ENCODE data around the gene DLGAP1. TPM values are rescaled to one million over a fixed set of nuclear protein-coding genes. Genes with fewer than 3 reads are reported as not detected.
"Not testable (repeated sequence)": the region's sequence is repeated elsewhere in the genome, so short reads cannot be mapped to it uniquely, and the experiment has no call there.

Gene DLGAP1
- total and polyA plus RNA-seq, 2 of the 4 experiments (the other 2 are of a cell fraction), result under 0.01 to 0.09 TPM

- H3K36me3 ChIP-seq (ENCODE audit: control insufficient read depth, insufficient read depth, low read length); H3K27me3 ChIP-seq (ENCODE audit: control insufficient read depth, insufficient read depth, low read length); H3K23ac ChIP-seq (ENCODE audit: low read depth, low read length); H2BK20ac ChIP-seq (ENCODE audit: low read depth, low read length); H2AK9ac ChIP-seq (replicated peaks; ENCODE audit: low read depth, low read length, poor library complexity); H2AFZ ChIP-seq (replicated peaks; ENCODE audit: low read length, poor library complexity); H3K4me3 ChIP-seq (ENCODE audit: insufficient read depth, low read depth, low read length); H3K9ac ChIP-seq (ENCODE audit: low read depth, low read length); H4K20me1 ChIP-seq (ENCODE audit: insufficient read depth, low read length); BruUV-seq (replicated peaks); intact Hi-C loops (cut with micrococcal nuclease); H3K4me2 ChIP-seq (ENCODE audit: low read depth, low read length); DNase-seq; ATAC-seq (ENCODE audit: low read depth); H3K9me3 ChIP-seq (ENCODE audit: control insufficient read depth, insufficient read depth, low read length); dilution Hi-C loops (cut with HindIII; ENCODE audit: low sequenced_read_pairs, unreplicated experiment): not testable (repeated sequence)
- H2BK15ac ChIP-seq (ENCODE audit: low read depth, low read length), result peak overlapping the region; percentile 81; the same call in 1 of the 3 replicates
- H4K5ac ChIP-seq (ENCODE audit: low read depth, low read length), result 0 out of 2 replicates have a peak overlapping the region, but pooled peaks have one; percentile 44
- peak overlapping the region; percentile 26; the same call in 1 of the 2 replicates for H3K14ac ChIP-seq (replicated peaks; ENCODE audit: low read depth, low read length)
- H3K4me1 ChIP-seq (ENCODE audit: control insufficient read depth, insufficient read depth, low read length), result peaks cover 18% of the 10 kb centered on the region
- H3K56ac ChIP-seq (ENCODE audit: extremely low read depth, insufficient read depth, low read length), result peak overlapping the region; percentile 99; the same call in 1 of the 2 replicates
- H2AK5ac ChIP-seq (ENCODE audit: low read depth, low read length), result peak overlapping the region; percentile 60; the same call in 1 of the 2 replicates
- H2BK120ac ChIP-seq (ENCODE audit: low read depth, low read length), result peak overlapping the region; percentile 68; the same call in 1 of the 2 replicates
- peak overlapping the region; percentile 81 for H3K27ac ChIP-seq (ENCODE audit: insufficient read depth, low read length)
- peak overlapping the region; percentile 55 for H4K91ac ChIP-seq (ENCODE audit: insufficient read depth, low read depth, low read length)
- ChIA-PET CTCF (interaction anchor here (0.6 to 2.5 kb wide), 2 partner anchors 9 to 12 kb away, joined by 3 to 9 read pairs; no protein-coding TSS in a partner anchor), POLR2A (ENCODE audit: unreplicated experiment) (interaction anchor here (2.8 kb wide), 1 partner anchor 17 kb away, joined by 11 read pairs; no protein-coding TSS in a partner anchor)
- in situ Hi-C loops (cut with MboI; ENCODE audit: low sequenced_read_pairs), result loop anchor here (25.0 kb wide), 1 partner anchor 620 kb away; no protein-coding TSS in a partner anchor
- WGBS, 2 experiments (ENCODE audit: extremely low coverage in 2 of 2, insufficient read length in 1 of 2), result no CpG with 5 or more reads among the region's 10 CpGs
- peak overlapping the region; percentile 100 for H2BK5ac ChIP-seq (ENCODE audit: low read depth, low read length, poor library complexity, severe bottlenecking)
- peaks cover 12% of the 10 kb centered on the region; the same call in 1 of the 2 replicates for H3K9me1 ChIP-seq (ENCODE audit: insufficient read depth, low read length)
- H4K8ac ChIP-seq (ENCODE audit: low read depth in 2 of 2, low read length in 2 of 2), result peak overlapping the region; percentile 25 to 98; a peak in 2 of 4 replicates
- peak overlapping the region; percentile 36 for H3K4ac ChIP-seq (ENCODE audit: low read depth, low read length)
- peaks cover 10 to 40% of the 10 kb centered on the region in 2 experiments for H3K79me1 ChIP-seq (ENCODE audit: low read depth in 1 of 2, low read length in 2 of 2)
- H3K18ac ChIP-seq (ENCODE audit: low read depth, low read length), result peak overlapping the region; percentile 14; the same call in 1 of the 2 replicates
Observed at GRCh38 chr18:3606863-3607262, 848.2 kb downstream of the DLGAP1 start.
